MCF 10A (cell line): ENCODE data around the gene C1orf116. TPM values are rescaled to one million over a fixed set of nuclear protein-coding genes. Genes with fewer than 3 reads are reported as not detected.

Experiments used
- BruUV-seq: library from RNA; stranded (reverse); fragments of 400-500 nt; replicated peaks from 2 replicates; lab custom pipeline; 2021; lab: Mats Ljungman, UMichigan
- CTCF ChIA-PET: fragments of 300-600 bp; sonication (Branson Sonifier 250); formaldehyde crosslinking; extraction: SDS; loops from one replicate; lab custom pipeline; 2021; ENCODE audit warnings: antibody characterized with exemption, inconsistent platforms; lab: Yijun Ruan, JAX
- POLR2A ChIA-PET: fragments of 300-600, 350-650 bp; sonication (Branson Sonifier 250); formaldehyde crosslinking; extraction: SDS; loops from one replicate; lab custom pipeline; 2020; ENCODE audit warnings: antibody characterized with exemption, inconsistent platforms; lab: Yijun Ruan, JAX
- DNase-seq: peaks from one replicate; pipeline ENCODE4 v3.0.0-alpha.2; 2018; ENCODE audit not compliant: unreplicated experiment
- H3K27ac Mint-ChIP-seq: one replicate; pipeline ENCODE4 v1.8.0; 2022; ENCODE audit warnings: mild to moderate bottlenecking, low read depth, mixed read lengths; ENCODE audit not compliant: unreplicated experiment
- H3K27me3 Mint-ChIP-seq: one replicate; pipeline ENCODE4 v1.8.0; 2022; ENCODE audit warnings: mixed read lengths; ENCODE audit not compliant: insufficient read depth, unreplicated experiment
- H3K36me3 Mint-ChIP-seq: one replicate; pipeline ENCODE4 v1.8.0; 2022; ENCODE audit warnings: mild to moderate bottlenecking, moderate library complexity, mixed read lengths; ENCODE audit not compliant: insufficient read depth, unreplicated experiment
- H3K4me1 Mint-ChIP-seq: one replicate; pipeline ENCODE4 v1.8.0; 2022; ENCODE audit warnings: mixed read lengths; ENCODE audit not compliant: insufficient read depth, unreplicated experiment
- H3K4me3 Mint-ChIP-seq: one replicate; pipeline ENCODE4 v1.8.0; 2022; ENCODE audit warnings: mild to moderate bottlenecking, moderate library complexity, mixed read lengths; ENCODE audit not compliant: unreplicated experiment
- H3K9me3 Mint-ChIP-seq: one replicate; pipeline ENCODE4 v1.8.0; 2022; ENCODE audit warnings: mixed read lengths; ENCODE audit not compliant: unreplicated experiment
- CTCF ChIP-seq: fragments of 200-600 bp; IDR thresholded peaks from one replicate; pipeline ENCODE4 v1.8.0; 2022; ENCODE audit warnings: antibody characterized with exemption, mild to moderate bottlenecking; ENCODE audit not compliant: unreplicated experiment
- intact Hi-C: fragments of 100-400 bp; cut with micrococcal nuclease; formaldehyde crosslinking; loops from 2 replicates; pipeline ENCODE4 v1.14.1; 2022
- total RNA-seq: library from RNA; stranded (reverse); gene quantifications from 2 replicates; pipeline ENCODE4 v1.2.3, GENCODE V29; 2022

C1orf116 gene
- total RNA-seq, 1 experiment from 2014 or later = 35.4 TPM

GRCh38 chr1:207063014-207063413 lies 30.5 kb upstream of the C1orf116 start:
- Mint-ChIP-seq H3K9me3 (no peaks in the 10 kb centered on the region), H3K4me1 (no peaks in the 10 kb centered on the region), H3K36me3 (peaks cover 46% of the 10 kb centered on the region), H3K4me3 (no peak overlapping the region), H3K27me3 (no peaks in the 10 kb centered on the region), H3K27ac (no peak overlapping the region)
- intact Hi-C loops = no loop called here
- DNase-seq = no peak
- BruUV-seq = no TSS peak
- CTCF ChIA-PET = interaction anchor here (0.5 to 1.9 kb wide), 4 partner anchors 13 to 1576 kb away, joined by 4 to 10 read pairs (median 4); no protein-coding TSS in a partner anchor
- no peak for TF ChIP-seq CTCF
- POLR2A ChIA-PET = interaction anchor here (2.5 to 3.8 kb wide), 2 partner anchors 10 to 12 kb away, joined by 12 to 20 read pairs; partner anchors contain the start of gene PFKFB2

- ChIA-PET POLR2A (interaction anchor here (0.9 to 3.8 kb wide), 3 partner anchors 9 to 30 kb away, joined by 3 to 20 read pairs (median 12); partner anchors contain the start of gene PFKFB2), CTCF (interaction anchor here (0.6 to 1.5 kb wide), 5 partner anchors 9 to 149 kb away, joined by 3 to 5 read pairs (median 4); partner anchors contain the start of gene PFKFB2)
- TF ChIP-seq CTCF = no peak
- Mint-ChIP-seq H3K9me3 (no peaks in the 10 kb centered on the region), H3K4me3 (no peak overlapping the region), H3K27me3 (no peaks in the 10 kb centered on the region), H3K36me3 (peaks cover 42% of the 10 kb centered on the region), H3K27ac (no peak overlapping the region), H3K4me1 (no peaks in the 10 kb centered on the region)
- no peak for DNase-seq
- intact Hi-C loops = no loop called here
- BruUV-seq = no TSS peak
Measured at GRCh38 chr1:207062058-207062457, 29.5 kb upstream of the C1orf116 start.

GRCh38 chr1:207060596-207060995 lies 28.0 kb upstream of the C1orf116 start:
- Mint-ChIP-seq H3K4me1 (no peaks in the 10 kb centered on the region), H3K9me3 (no peaks in the 10 kb centered on the region), H3K27me3 (no peaks in the 10 kb centered on the region), H3K27ac (no peak overlapping the region), H3K36me3 (peaks cover 33% of the 10 kb centered on the region), H3K4me3 (no peak overlapping the region)
- intact Hi-C loops = no loop called here
- ChIA-PET CTCF (interaction anchor here (0.6 to 9.7 kb wide), 8 partner anchors 10 to 439 kb away, joined by 3 to 146 read pairs (median 4); partner anchors contain the start of genes CR1 and YOD1), POLR2A (interaction anchor here (0.9 to 16.3 kb wide), 4 partner anchors 8 to 23 kb away, joined by 4 to 399 read pairs (median 12); partner anchors contain the start of genes PFKFB2 and YOD1)
- no peak for DNase-seq
- no peak for TF ChIP-seq CTCF
- BruUV-seq = no TSS peak

- Mint-ChIP-seq H3K4me3 (no peak overlapping the region), H3K9me3 (no peaks in the 10 kb centered on the region), H3K4me1 (peaks cover 2% of the 10 kb centered on the region), H3K27me3 (no peaks in the 10 kb centered on the region), H3K27ac (no peak overlapping the region), H3K36me3 (peaks cover 26% of the 10 kb centered on the region)
- intact Hi-C loops = no loop called here
- no peak for DNase-seq
- peak; percentile 4 for TF ChIP-seq CTCF
- ChIA-PET CTCF (interaction anchor here (0.5 to 9.7 kb wide), 11 partner anchors 10 to 864 kb away, joined by 3 to 146 read pairs (median 4); partner anchors contain the start of gene YOD1), POLR2A (interaction anchor here (0.6 to 16.3 kb wide), 3 partner anchors 9 to 130 kb away, joined by 3 to 399 read pairs (median 5); partner anchors contain the start of gene YOD1)
- no TSS peak for BruUV-seq
Measured at GRCh38 chr1:207059881-207060280, 27.3 kb upstream of the C1orf116 start.
